ENCODE data around the gene SLC23A1.
"Not testable (repeated sequence)": the region's sequence is repeated elsewhere in the genome, so short reads cannot be mapped to it uniquely, and the experiment has no call there.

The SLC23A1 gene

GRCh38 chr5:139388198-139388821 lies 5.2 kb upstream of the SLC23A1 start:
- TF ChIP-seq CTCF (IDR thresholded peaks at IDR 0.05; ENCODE audit: low read depth, low read length), result no peak
- no peak overlapping the region for H3K4me3 ChIP-seq (ENCODE audit: low read depth, low read length)

GRCh38 chr5:139387611-139388197 lies 4.6 kb upstream of the SLC23A1 start:
- TF ChIP-seq CTCF (IDR thresholded peaks at IDR 0.05; ENCODE audit: low read depth, low read length), result no peak
- H3K4me3 ChIP-seq (ENCODE audit: low read depth, low read length), result no peak overlapping the region

GRCh38 chr5:139386956-139387355 lies 3.9 kb upstream of the SLC23A1 start:
- H3K4me3 ChIP-seq (ENCODE audit: low read depth, low read length), result not testable (repeated sequence)

GRCh38 chr5:139386050-139386438 lies 2.9 kb upstream of the SLC23A1 start:
- no peak for TF ChIP-seq CTCF (IDR thresholded peaks at IDR 0.05; ENCODE audit: low read depth, low read length)
- H3K4me3 ChIP-seq (ENCODE audit: low read depth, low read length), result no peak overlapping the region

GRCh38 chr5:139385061-139386049 lies 2.3 kb upstream of the SLC23A1 start:
- no peak for TF ChIP-seq CTCF (IDR thresholded peaks at IDR 0.05; ENCODE audit: low read depth, low read length)
- peak overlapping the region; percentile 18 for H3K4me3 ChIP-seq (ENCODE audit: low read depth, low read length)

- no peak for TF ChIP-seq CTCF (IDR thresholded peaks at IDR 0.05; ENCODE audit: low read depth, low read length)
- no peak overlapping the region for H3K4me3 ChIP-seq (ENCODE audit: low read depth, low read length)
These were observed 1.5 kb upstream of the SLC23A1 start for GRCh38 chr5:139384591-139385051.

- H3K4me3 ChIP-seq (ENCODE audit: low read depth, low read length), result no peak overlapping the region
- no peak for TF ChIP-seq CTCF (IDR thresholded peaks at IDR 0.05; ENCODE audit: low read depth, low read length)
These were observed 995 bp upstream of the SLC23A1 start for GRCh38 chr5:139383993-139384590.

Data from WI38 (cell line).